Prostate gland (tissue), 2 donors: ENCODE measurements around the gene SGCB.

Experiments used
- POLR2AphosphoS5 ChIP-seq: sonication (generic); formaldehyde crosslinking; IDR thresholded peaks from one replicate; pipeline ENCODE4 v1.6.1; 2017; ENCODE audit warnings: antibody characterized with exemption
- TF ChIP-seq, protein P1 (sequence below), 4 experiments: fragments of 200-600 bp in 2 of 4; fragments of 450-650 bp in 2 of 4; sonication (generic) in 2 of 4; IDR thresholded peaks; 1 replicate in 3 of 4; 2 replicates in 1 of 4; pipeline ENCODE4 v1.5.1; 2016 to 2019; ENCODE audit warnings: antibody characterized with exemption in 4 of 4, mild to moderate bottlenecking in 2 of 4, moderate library complexity in 2 of 4

DNA sequence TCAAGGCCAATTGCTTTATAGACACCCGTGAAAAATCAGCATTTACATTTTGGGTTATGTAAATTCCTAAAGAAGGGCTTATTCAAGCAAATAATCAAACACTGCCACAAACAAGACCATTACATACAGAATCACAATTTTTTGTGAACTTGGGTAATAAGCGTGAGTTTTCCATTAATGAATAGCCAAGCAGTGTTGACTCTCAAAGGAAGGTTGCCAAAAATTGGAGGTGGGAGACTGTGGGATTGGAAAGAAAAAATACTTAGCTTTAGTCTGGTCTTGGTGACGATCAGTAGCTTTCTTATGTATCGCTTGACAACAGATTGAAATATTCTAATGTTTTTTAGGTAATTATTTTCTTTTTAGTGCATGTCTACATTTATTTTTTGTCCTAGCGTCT, 38.8 kb downstream of the SGCB start:
- TF ChIP-seq, protein P1, sequence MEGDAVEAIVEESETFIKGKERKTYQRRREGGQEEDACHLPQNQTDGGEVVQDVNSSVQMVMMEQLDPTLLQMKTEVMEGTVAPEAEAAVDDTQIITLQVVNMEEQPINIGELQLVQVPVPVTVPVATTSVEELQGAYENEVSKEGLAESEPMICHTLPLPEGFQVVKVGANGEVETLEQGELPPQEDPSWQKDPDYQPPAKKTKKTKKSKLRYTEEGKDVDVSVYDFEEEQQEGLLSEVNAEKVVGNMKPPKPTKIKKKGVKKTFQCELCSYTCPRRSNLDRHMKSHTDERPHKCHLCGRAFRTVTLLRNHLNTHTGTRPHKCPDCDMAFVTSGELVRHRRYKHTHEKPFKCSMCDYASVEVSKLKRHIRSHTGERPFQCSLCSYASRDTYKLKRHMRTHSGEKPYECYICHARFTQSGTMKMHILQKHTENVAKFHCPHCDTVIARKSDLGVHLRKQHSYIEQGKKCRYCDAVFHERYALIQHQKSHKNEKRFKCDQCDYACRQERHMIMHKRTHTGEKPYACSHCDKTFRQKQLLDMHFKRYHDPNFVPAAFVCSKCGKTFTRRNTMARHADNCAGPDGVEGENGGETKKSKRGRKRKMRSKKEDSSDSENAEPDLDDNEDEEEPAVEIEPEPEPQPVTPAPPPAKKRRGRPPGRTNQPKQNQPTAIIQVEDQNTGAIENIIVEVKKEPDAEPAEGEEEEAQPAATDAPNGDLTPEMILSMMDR (IDR thresholded peaks at IDR 0.05): no peak
- TF ChIP-seq POLR2AphosphoS5: no peak
